ENCODE measurements around the gene LHCGR. TPM values are rescaled to one million over a fixed set of nuclear protein-coding genes. Genes with fewer than 3 reads are reported as not detected.

The LHCGR gene
- total RNA-seq, 1 experiment from 2014 or later = 0.31 TPM

DNA sequence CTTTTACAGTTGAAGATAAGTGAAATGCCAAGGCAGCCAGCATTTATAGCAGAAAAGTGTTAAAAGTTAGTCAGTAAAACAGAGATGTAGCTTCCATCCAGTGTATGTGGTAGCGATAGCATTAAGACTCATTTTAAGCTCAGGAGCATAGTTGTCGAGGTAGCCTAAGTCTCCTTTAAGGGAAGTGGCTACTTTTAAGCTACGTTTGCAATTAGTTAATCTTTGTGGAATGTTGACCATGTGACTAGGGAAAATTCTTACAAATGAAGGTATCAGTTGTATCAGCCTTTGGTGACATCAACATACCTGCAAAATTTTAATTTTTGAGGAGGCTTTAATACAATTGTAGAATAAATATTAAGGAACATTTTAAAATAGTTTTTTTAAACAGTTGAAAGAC is 61.9 kb downstream of the LHCGR start:
- Mint-ChIP-seq H3K4me3 (no peak overlapping the region), H3K27me3 (ENCODE audit: low read depth) (no peaks in the 10 kb centered on the region), H3K27ac (no peak overlapping the region), H3K9me3 (no peaks in the 10 kb centered on the region), H3K36me3 (no peaks in the 10 kb centered on the region), H3K4me1 (peaks cover 41% of the 10 kb centered on the region)
- POLR2A ChIA-PET = no interaction called here
- no peak for DNase-seq (ENCODE audit: low spot score)
- CTCF ChIA-PET = no interaction called here
- peak; percentile 36; the same call in 1 of the 2 replicates for ATAC-seq
- TF ChIP-seq, protein P1, sequence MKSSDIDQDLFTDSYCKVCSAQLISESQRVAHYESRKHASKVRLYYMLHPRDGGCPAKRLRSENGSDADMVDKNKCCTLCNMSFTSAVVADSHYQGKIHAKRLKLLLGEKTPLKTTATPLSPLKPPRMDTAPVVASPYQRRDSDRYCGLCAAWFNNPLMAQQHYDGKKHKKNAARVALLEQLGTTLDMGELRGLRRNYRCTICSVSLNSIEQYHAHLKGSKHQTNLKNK (CRISPR knock-in tag; IDR thresholded peaks at IDR 0.05) = no peak
- TF ChIP-seq GABPB1 (CRISPR knock-in tag; IDR thresholded peaks at IDR 0.05) (no peak), NR2C2 (CRISPR knock-in tag; IDR thresholded peaks at IDR 0.05) (no peak), KAT7 (CRISPR knock-in tag; IDR thresholded peaks at IDR 0.05; ENCODE audit: borderline replicate concordance) (no peak), SP1 (CRISPR knock-in tag; conservative IDR thresholded peaks at IDR 0.05) (no peak), ZNF416 (CRISPR knock-in tag; IDR thresholded peaks at IDR 0.05) (no peak), TCF7 (CRISPR knock-in tag; IDR thresholded peaks at IDR 0.05; ENCODE audit: low read depth) (no peak), TEAD1 (CRISPR knock-in tag; IDR thresholded peaks at IDR 0.05) (no peak), ZBTB21 (CRISPR knock-in tag; IDR thresholded peaks at IDR 0.05; ENCODE audit: borderline replicate concordance) (no peak), RELA (CRISPR knock-in tag; IDR thresholded peaks at IDR 0.05; ENCODE audit: borderline replicate concordance) (no peak)
- TF ChIP-seq, protein P2, sequence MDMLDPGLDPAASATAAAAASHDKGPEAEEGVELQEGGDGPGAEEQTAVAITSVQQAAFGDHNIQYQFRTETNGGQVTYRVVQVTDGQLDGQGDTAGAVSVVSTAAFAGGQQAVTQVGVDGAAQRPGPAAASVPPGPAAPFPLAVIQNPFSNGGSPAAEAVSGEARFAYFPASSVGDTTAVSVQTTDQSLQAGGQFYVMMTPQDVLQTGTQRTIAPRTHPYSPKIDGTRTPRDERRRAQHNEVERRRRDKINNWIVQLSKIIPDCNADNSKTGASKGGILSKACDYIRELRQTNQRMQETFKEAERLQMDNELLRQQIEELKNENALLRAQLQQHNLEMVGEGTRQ (CRISPR knock-in tag; IDR thresholded peaks at IDR 0.05) = no peak
- TF ChIP-seq, protein P3, sequence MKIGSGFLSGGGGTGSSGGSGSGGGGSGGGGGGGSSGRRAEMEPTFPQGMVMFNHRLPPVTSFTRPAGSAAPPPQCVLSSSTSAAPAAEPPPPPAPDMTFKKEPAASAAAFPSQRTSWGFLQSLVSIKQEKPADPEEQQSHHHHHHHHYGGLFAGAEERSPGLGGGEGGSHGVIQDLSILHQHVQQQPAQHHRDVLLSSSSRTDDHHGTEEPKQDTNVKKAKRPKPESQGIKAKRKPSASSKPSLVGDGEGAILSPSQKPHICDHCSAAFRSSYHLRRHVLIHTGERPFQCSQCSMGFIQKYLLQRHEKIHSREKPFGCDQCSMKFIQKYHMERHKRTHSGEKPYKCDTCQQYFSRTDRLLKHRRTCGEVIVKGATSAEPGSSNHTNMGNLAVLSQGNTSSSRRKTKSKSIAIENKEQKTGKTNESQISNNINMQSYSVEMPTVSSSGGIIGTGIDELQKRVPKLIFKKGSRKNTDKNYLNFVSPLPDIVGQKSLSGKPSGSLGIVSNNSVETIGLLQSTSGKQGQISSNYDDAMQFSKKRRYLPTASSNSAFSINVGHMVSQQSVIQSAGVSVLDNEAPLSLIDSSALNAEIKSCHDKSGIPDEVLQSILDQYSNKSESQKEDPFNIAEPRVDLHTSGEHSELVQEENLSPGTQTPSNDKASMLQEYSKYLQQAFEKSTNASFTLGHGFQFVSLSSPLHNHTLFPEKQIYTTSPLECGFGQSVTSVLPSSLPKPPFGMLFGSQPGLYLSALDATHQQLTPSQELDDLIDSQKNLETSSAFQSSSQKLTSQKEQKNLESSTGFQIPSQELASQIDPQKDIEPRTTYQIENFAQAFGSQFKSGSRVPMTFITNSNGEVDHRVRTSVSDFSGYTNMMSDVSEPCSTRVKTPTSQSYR (CRISPR knock-in tag; IDR thresholded peaks at IDR 0.05) = no peak
- TF ChIP-seq, protein P4, sequence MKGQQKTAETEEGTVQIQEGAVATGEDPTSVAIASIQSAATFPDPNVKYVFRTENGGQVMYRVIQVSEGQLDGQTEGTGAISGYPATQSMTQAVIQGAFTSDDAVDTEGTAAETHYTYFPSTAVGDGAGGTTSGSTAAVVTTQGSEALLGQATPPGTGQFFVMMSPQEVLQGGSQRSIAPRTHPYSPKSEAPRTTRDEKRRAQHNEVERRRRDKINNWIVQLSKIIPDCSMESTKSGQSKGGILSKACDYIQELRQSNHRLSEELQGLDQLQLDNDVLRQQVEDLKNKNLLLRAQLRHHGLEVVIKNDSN (CRISPR knock-in tag; IDR thresholded peaks at IDR 0.05) = no peak
- TF ChIP-seq, protein P5, sequence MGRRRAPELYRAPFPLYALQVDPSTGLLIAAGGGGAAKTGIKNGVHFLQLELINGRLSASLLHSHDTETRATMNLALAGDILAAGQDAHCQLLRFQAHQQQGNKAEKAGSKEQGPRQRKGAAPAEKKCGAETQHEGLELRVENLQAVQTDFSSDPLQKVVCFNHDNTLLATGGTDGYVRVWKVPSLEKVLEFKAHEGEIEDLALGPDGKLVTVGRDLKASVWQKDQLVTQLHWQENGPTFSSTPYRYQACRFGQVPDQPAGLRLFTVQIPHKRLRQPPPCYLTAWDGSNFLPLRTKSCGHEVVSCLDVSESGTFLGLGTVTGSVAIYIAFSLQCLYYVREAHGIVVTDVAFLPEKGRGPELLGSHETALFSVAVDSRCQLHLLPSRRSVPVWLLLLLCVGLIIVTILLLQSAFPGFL (CRISPR knock-in tag; IDR thresholded peaks at IDR 0.05; ENCODE audit: borderline replicate concordance) = no peak
- TF ChIP-seq, protein P6, sequence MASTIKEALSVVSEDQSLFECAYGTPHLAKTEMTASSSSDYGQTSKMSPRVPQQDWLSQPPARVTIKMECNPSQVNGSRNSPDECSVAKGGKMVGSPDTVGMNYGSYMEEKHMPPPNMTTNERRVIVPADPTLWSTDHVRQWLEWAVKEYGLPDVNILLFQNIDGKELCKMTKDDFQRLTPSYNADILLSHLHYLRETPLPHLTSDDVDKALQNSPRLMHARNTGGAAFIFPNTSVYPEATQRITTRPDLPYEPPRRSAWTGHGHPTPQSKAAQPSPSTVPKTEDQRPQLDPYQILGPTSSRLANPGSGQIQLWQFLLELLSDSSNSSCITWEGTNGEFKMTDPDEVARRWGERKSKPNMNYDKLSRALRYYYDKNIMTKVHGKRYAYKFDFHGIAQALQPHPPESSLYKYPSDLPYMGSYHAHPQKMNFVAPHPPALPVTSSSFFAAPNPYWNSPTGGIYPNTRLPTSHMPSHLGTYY (CRISPR knock-in tag; IDR thresholded peaks at IDR 0.05) = no peak

DNA sequence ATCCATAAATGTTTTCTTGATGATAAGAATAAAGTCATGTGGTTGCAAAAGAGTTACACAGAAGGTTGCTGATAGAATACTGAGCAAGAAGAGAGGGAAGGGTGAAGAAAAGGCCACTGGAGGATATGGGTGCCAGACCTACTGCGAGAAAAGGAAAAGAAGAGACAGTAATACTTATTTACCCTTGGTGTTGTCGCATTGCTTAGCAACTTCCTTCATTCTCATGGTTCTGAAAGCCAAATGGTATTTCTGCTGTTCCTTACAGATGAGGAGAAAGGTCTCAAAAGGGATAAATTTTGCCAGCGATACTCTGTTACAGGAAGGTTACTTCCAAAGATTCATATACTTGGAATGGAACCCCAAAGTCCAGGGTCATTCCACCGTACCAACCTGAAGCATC is 62.5 kb downstream of the LHCGR start:
- H3K36me3 Mint-ChIP-seq = no peaks in the 10 kb centered on the region
- no peak overlapping the region for H3K4me3 Mint-ChIP-seq
- ATAC-seq (no peak), DNase-seq (ENCODE audit: low spot score) (no peak)
- POLR2A ChIA-PET = no interaction called here
- H3K9me3 Mint-ChIP-seq = no peaks in the 10 kb centered on the region
- no peak overlapping the region for H3K27ac Mint-ChIP-seq
- peaks cover 37% of the 10 kb centered on the region for H3K4me1 Mint-ChIP-seq
- no peaks in the 10 kb centered on the region for H3K27me3 Mint-ChIP-seq (ENCODE audit: low read depth)
- CTCF ChIA-PET = no interaction called here
- TF ChIP-seq, protein P7, sequence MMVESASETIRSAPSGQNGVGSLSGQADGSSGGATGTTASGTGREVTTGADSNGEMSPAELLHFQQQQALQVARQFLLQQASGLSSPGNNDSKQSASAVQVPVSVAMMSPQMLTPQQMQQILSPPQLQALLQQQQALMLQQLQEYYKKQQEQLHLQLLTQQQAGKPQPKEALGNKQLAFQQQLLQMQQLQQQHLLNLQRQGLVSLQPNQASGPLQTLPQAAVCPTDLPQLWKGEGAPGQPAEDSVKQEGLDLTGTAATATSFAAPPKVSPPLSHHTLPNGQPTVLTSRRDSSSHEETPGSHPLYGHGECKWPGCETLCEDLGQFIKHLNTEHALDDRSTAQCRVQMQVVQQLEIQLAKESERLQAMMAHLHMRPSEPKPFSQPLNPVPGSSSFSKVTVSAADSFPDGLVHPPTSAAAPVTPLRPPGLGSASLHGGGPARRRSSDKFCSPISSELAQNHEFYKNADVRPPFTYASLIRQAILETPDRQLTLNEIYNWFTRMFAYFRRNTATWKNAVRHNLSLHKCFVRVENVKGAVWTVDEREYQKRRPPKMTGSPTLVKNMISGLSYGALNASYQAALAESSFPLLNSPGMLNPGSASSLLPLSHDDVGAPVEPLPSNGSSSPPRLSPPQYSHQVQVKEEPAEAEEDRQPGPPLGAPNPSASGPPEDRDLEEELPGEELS (CRISPR knock-in tag; IDR thresholded peaks at IDR 0.05) = no peak
- TF ChIP-seq, protein P8, sequence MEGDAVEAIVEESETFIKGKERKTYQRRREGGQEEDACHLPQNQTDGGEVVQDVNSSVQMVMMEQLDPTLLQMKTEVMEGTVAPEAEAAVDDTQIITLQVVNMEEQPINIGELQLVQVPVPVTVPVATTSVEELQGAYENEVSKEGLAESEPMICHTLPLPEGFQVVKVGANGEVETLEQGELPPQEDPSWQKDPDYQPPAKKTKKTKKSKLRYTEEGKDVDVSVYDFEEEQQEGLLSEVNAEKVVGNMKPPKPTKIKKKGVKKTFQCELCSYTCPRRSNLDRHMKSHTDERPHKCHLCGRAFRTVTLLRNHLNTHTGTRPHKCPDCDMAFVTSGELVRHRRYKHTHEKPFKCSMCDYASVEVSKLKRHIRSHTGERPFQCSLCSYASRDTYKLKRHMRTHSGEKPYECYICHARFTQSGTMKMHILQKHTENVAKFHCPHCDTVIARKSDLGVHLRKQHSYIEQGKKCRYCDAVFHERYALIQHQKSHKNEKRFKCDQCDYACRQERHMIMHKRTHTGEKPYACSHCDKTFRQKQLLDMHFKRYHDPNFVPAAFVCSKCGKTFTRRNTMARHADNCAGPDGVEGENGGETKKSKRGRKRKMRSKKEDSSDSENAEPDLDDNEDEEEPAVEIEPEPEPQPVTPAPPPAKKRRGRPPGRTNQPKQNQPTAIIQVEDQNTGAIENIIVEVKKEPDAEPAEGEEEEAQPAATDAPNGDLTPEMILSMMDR (IDR thresholded peaks at IDR 0.05) = no peak
- TF ChIP-seq NR3C1 (CRISPR knock-in tag; conservative IDR thresholded peaks at IDR 0.05; ENCODE audit: low read depth) (no peak), FOXP1 (CRISPR knock-in tag; IDR thresholded peaks at IDR 0.05; ENCODE audit: borderline replicate concordance) (no peak), RORB (CRISPR knock-in tag; IDR thresholded peaks at IDR 0.05) (no peak), FOXK1 (CRISPR knock-in tag; IDR thresholded peaks at IDR 0.05) (no peak), NR2C2 (CRISPR knock-in tag; IDR thresholded peaks at IDR 0.05) (no peak), TEAD1 (CRISPR knock-in tag; IDR thresholded peaks at IDR 0.05) (no peak), ZNF416 (CRISPR knock-in tag; IDR thresholded peaks at IDR 0.05) (no peak), ZNF317 (CRISPR knock-in tag; IDR thresholded peaks at IDR 0.05; ENCODE audit: borderline replicate concordance, low read depth) (no peak), IRF2 (CRISPR knock-in tag; IDR thresholded peaks at IDR 0.05; ENCODE audit: borderline replicate concordance, low read depth) (no peak)
- TF ChIP-seq, protein P5 (CRISPR knock-in tag; IDR thresholded peaks at IDR 0.05; ENCODE audit: borderline replicate concordance) = no peak
